Calu3 (cell line): ENCODE measurements around the gene SLC24A1. TPM values are rescaled to one million over a fixed set of nuclear protein-coding genes. Genes with fewer than 3 reads are reported as not detected.

Source experiments
- Bru-seq: library from RNA; stranded (reverse); fragments of 400-500 nt; gene quantifications from one replicate; lab custom pipeline; 2021; lab: Mats Ljungman, UMichigan
- BruChase-seq, 2 experiments: library from RNA; stranded (reverse); fragments of 400-500 nt; gene quantifications; one replicate each; lab custom pipeline; 2021; lab: Mats Ljungman, UMichigan
- BruUV-seq: library from RNA; stranded (reverse); fragments of 400-500 nt; replicated peaks from 2 replicates; lab custom pipeline; 2021; lab: Mats Ljungman, UMichigan
- CTCF ChIA-PET: fragments of 300-600 bp; sonication (Branson Sonifier 250); formaldehyde crosslinking; loops from one replicate; lab custom pipeline; 2022; ENCODE audit warnings: antibody characterized with exemption; lab: Charles Lee
- DNase-seq: peaks from one replicate; pipeline ENCODE4 v3.0.0; 2022
- H3K27ac Mint-ChIP-seq: one replicate; pipeline ENCODE4 v1.8.0; 2022; ENCODE audit warnings: mixed read lengths; ENCODE audit not compliant: unreplicated experiment
- H3K27me3 Mint-ChIP-seq: one replicate; pipeline ENCODE4 v1.8.0; 2022; ENCODE audit warnings: mixed read lengths; ENCODE audit not compliant: unreplicated experiment
- H3K36me3 Mint-ChIP-seq: one replicate; pipeline ENCODE4 v1.8.0; 2022; ENCODE audit warnings: mild to moderate bottlenecking, moderate library complexity, mixed read lengths; ENCODE audit not compliant: insufficient read depth, unreplicated experiment
- H3K4me1 Mint-ChIP-seq: one replicate; pipeline ENCODE4 v1.8.0; 2022; ENCODE audit warnings: mild to moderate bottlenecking, low read depth, mixed read lengths; ENCODE audit not compliant: unreplicated experiment
- H3K4me3 Mint-ChIP-seq: one replicate; pipeline ENCODE4 v1.8.0; 2022; ENCODE audit warnings: mild to moderate bottlenecking, low read depth, moderate library complexity, mixed read lengths; ENCODE audit not compliant: unreplicated experiment
- H3K9me3 Mint-ChIP-seq: one replicate; pipeline ENCODE4 v1.8.0; 2022; ENCODE audit warnings: low read depth, mixed read lengths; ENCODE audit not compliant: unreplicated experiment
- CTCF ChIP-seq: fragments of 200-600 bp; IDR thresholded peaks from one replicate; pipeline ENCODE4 v1.8.0; 2022; ENCODE audit warnings: antibody characterized with exemption; ENCODE audit not compliant: unreplicated experiment
- intact Hi-C: fragments of 100-400 bp; cut with micrococcal nuclease; formaldehyde crosslinking; loops from one replicate; pipeline ENCODE4 v1.10.0; 2022; ENCODE audit not compliant: unreplicated experiment
- long read RNA-seq: library from polyadenylated mRNA; stranded (forward); transcript quantifications from one replicate; pipeline ENCODE4 v2.0.0, GENCODE V29; 2022
- total RNA-seq: library from RNA; stranded (reverse); gene quantifications from 2 replicates; pipeline ENCODE4 v1.2.3, GENCODE V29; 2022

The SLC24A1 gene
- 9.0 and 13.2 TPM in 2 replicates for total RNA-seq
- percentile 48 among the genes with signal in this experiment for Bru-seq, nascent RNA
- percentile 55 among the genes with signal in this experiment for BruChase-seq, experiment 1, labeled RNA remaining after a 6-hour chase
- percentile 50 among the genes with signal in this experiment for BruChase-seq, experiment 2, labeled RNA remaining after a 2-hour chase
- long read RNA-seq, partial matches to known transcripts: 0 of 2 reads
- long read RNA-seq, other reads (novel, unspliced or antisense): 2 of 2 reads

DNA sequence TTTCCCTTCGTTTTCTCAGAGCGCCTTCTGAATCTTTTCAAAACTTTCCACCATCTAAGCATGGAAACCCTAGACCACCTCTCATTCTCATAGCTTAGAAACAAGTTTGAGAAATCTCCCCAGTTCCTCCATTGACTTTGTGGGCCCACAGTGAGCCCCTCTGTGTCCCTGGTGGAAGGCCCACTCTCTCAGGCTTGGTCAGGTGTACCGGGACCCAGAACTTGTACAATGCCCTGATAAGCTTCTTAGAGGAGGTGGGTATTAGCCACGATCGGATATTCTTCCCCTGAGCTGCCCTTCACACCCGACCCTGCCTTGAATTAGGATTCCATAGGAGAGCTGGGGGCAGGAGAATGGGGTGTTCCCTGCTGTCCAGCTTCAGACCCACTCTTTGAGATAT, at the start of gene SLC24A1:
SLC24A1 (plus strand) TSS at position 301 of the 400 bp plus-strand sequence. CDS start 2,143 bp downstream, outside the sequence.
- Mint-ChIP-seq H3K4me1 (no peaks in the 10 kb centered on the region), H3K9me3 (no peaks in the 10 kb centered on the region), H3K27ac (no peak within 1 kb of the TSS), H3K27me3 (no peaks in the 10 kb centered on the region), H3K4me3 (no peak within 1 kb of the TSS), H3K36me3 (no peaks in the 10 kb centered on the region)
- CTCF ChIA-PET: interaction anchor here (2.0 kb wide), 1 partner anchor 11 kb away, joined by 5 read pairs; the partner anchor contains the start of gene INTS14
- no peak for TF ChIP-seq CTCF
- no peak for DNase-seq
- intact Hi-C loops: no loop called here
- no TSS peak for BruUV-seq

GRCh38 chr15:65571971-65572370, 49.8 kb upstream of the SLC24A1 start:
- CTCF ChIA-PET: no interaction called here
- TF ChIP-seq CTCF: no peak
- intact Hi-C loops: no loop called here
- Mint-ChIP-seq H3K9me3 (no peaks in the 10 kb centered on the region), H3K27me3 (no peaks in the 10 kb centered on the region), H3K4me3 (no peak overlapping the region), H3K36me3 (peaks cover 54% of the 10 kb centered on the region), H3K27ac (no peak overlapping the region), H3K4me1 (no peaks in the 10 kb centered on the region)
- no peak for DNase-seq
- BruUV-seq: no TSS peak

GRCh38 chr15:65576664-65577063, 45.1 kb upstream of the SLC24A1 start:
- no peak for TF ChIP-seq CTCF
- no peak for DNase-seq
- Mint-ChIP-seq H3K36me3 (peaks cover 46% of the 10 kb centered on the region), H3K27me3 (no peaks in the 10 kb centered on the region), H3K27ac (no peak overlapping the region), H3K4me3 (no peak overlapping the region), H3K9me3 (no peaks in the 10 kb centered on the region), H3K4me1 (no peaks in the 10 kb centered on the region)
- CTCF ChIA-PET: no interaction called here
- intact Hi-C loops: no loop called here
- no TSS peak for BruUV-seq

- no peaks in the 10 kb centered on the region for H3K9me3 Mint-ChIP-seq
- H3K36me3 Mint-ChIP-seq: peaks cover 47% of the 10 kb centered on the region
- DNase-seq: no peak
- no peak for TF ChIP-seq CTCF
- H3K27ac Mint-ChIP-seq: no peak overlapping the region
- intact Hi-C loops: no loop called here
- no peak overlapping the region for H3K4me3 Mint-ChIP-seq
- TSS peak; percentile 84 for BruUV-seq
- no peaks in the 10 kb centered on the region for H3K4me1 Mint-ChIP-seq
- CTCF ChIA-PET: no interaction called here
- H3K27me3 Mint-ChIP-seq: no peaks in the 10 kb centered on the region
Observed at GRCh38 chr15:65577129-65577996, 44.4 kb upstream of the SLC24A1 start.
